ENCODE data around the gene DNAJC18. TPM values are rescaled to one million over a fixed set of nuclear protein-coding genes. Genes with fewer than 3 reads are reported as not detected.

Gene DNAJC18
- total and polyA plus RNA-seq, 2 of the 4 experiments (the other 2 are of a cell fraction): 8.5 to 11.1 TPM

DNA sequence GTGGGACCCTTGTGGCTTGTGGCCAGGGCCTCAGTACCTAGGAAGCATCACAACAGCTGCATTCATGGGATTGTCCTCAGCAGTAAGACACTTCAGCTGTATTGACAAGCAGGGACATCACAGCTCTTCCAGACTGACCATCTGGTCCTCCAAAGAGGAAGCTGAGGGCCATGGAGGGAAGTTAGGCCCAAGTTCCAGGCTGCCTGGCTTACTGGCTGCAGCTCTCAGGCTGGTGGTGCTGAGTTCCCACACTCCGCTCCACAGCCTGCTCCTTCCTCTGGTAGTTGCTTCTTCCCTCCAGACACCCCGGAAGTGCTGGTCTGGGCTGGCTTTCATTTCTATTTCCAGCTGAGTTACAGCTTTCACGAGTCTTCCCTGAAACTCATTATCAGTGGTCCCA, 48.9 kb upstream of the DNAJC18 start:
- H4K5ac ChIP-seq (ENCODE audit: low read depth, low read length): no peak overlapping the region
- no peaks in the 10 kb centered on the region for H4K20me1 ChIP-seq (ENCODE audit: insufficient read depth, low read length)
- no peak overlapping the region for H3K27ac ChIP-seq (ENCODE audit: insufficient read depth, low read length)
- H3K9me3 ChIP-seq (ENCODE audit: control insufficient read depth, insufficient read depth, low read length): no peaks in the 10 kb centered on the region
- ChIA-PET CTCF (interaction anchor here (1.0 kb wide), 1 partner anchor 49 kb away, joined by 3 read pairs; the partner anchor contains the start of gene DNAJC18), POLR2A (ENCODE audit: unreplicated experiment) (no interaction called here)
- no peak overlapping the region for H2BK20ac ChIP-seq (ENCODE audit: low read depth, low read length)
- H2BK5ac ChIP-seq (ENCODE audit: low read depth, low read length, poor library complexity, severe bottlenecking): no peak overlapping the region
- H2BK15ac ChIP-seq (ENCODE audit: low read depth, low read length): peak overlapping the region; percentile 57; the same call in 1 of the 3 replicates
- intact Hi-C loops (cut with micrococcal nuclease) (no loop called here), dilution Hi-C loops (cut with HindIII; ENCODE audit: low sequenced_read_pairs, unreplicated experiment) (no loop called here), in situ Hi-C loops (cut with MboI; ENCODE audit: low sequenced_read_pairs) (no loop called here)
- H2AK5ac ChIP-seq (ENCODE audit: low read depth, low read length): peak overlapping the region; percentile 15; the same call in 1 of the 2 replicates
- H3K14ac ChIP-seq (replicated peaks; ENCODE audit: low read depth, low read length): no peak overlapping the region
- H3K4me1 ChIP-seq (ENCODE audit: control insufficient read depth, insufficient read depth, low read length): peaks cover 7% of the 10 kb centered on the region
- peak overlapping the region; percentile 67 for H2AFZ ChIP-seq (replicated peaks; ENCODE audit: low read length, poor library complexity)
- H3K36me3 ChIP-seq (ENCODE audit: control insufficient read depth, insufficient read depth, low read length): no peaks in the 10 kb centered on the region
- no peak overlapping the region for H4K91ac ChIP-seq (ENCODE audit: insufficient read depth, low read depth, low read length)
- no peak overlapping the region for H2BK120ac ChIP-seq (ENCODE audit: low read depth, low read length)
- H3K9me1 ChIP-seq (ENCODE audit: insufficient read depth, low read length): peaks cover 9% of the 10 kb centered on the region; the same call in 1 of the 2 replicates
- no TSS peak for BruUV-seq (replicated peaks)
- DNase-seq: no peak
- 100% methylated on average over 1 of the region's 3 CpGs; no CpG with 5 or more reads in 1 of the 2 experiments for WGBS, 2 experiments (ENCODE audit: extremely low coverage in 2 of 2, insufficient read length in 1 of 2)
- no peak overlapping the region for H3K23ac ChIP-seq (ENCODE audit: low read depth, low read length)
- H3K4ac ChIP-seq (ENCODE audit: low read depth, low read length): 0 out of 2 replicates have a peak overlapping the region, but pooled peaks have one; percentile 16
- no peak overlapping the region for H3K56ac ChIP-seq (ENCODE audit: extremely low read depth, insufficient read depth, low read length)
- H3K79me1 ChIP-seq (ENCODE audit: low read depth in 1 of 2, low read length in 2 of 2): no peaks in the 10 kb centered on the region
- H4K8ac ChIP-seq (ENCODE audit: low read depth in 2 of 2, low read length in 2 of 2): peak overlapping the region in 1 of 2 experiments; percentile 12; a peak in 1 of 4 replicates
- no peak for TF ChIP-seq MXI1 (IDR thresholded peaks at IDR 0.05; ENCODE audit: borderline replicate concordance, low read depth, low read length)
- TF ChIP-seq FOS (IDR thresholded peaks at IDR 0.05; ENCODE audit: low read depth, low read length): no peak
- no peak for TF ChIP-seq SMC3 (IDR thresholded peaks at IDR 0.05; ENCODE audit: low read depth, low read length)
- no peak for TF ChIP-seq USF2 (IDR thresholded peaks at IDR 0.05; ENCODE audit: low read depth, low read length)
- TF ChIP-seq RFX5 (IDR thresholded peaks at IDR 0.05; ENCODE audit: low read depth, low read length): no peak
- TF ChIP-seq CHD1 (IDR thresholded peaks at IDR 0.05; ENCODE audit: low read depth, low read length): no peak
- no peak for TF ChIP-seq RAD21 (IDR thresholded peaks at IDR 0.05; ENCODE audit: low read length)
- TF ChIP-seq BHLHE40 (IDR thresholded peaks at IDR 0.05; ENCODE audit: low read depth, low read length): no peak
- TF ChIP-seq MAFK (IDR thresholded peaks at IDR 0.05; ENCODE audit: low read depth, low read length): no peak
- no peak for TF ChIP-seq NFE2L2 (IDR thresholded peaks at IDR 0.05; ENCODE audit: low read depth, low read length)
- TF ChIP-seq, protein P1, sequence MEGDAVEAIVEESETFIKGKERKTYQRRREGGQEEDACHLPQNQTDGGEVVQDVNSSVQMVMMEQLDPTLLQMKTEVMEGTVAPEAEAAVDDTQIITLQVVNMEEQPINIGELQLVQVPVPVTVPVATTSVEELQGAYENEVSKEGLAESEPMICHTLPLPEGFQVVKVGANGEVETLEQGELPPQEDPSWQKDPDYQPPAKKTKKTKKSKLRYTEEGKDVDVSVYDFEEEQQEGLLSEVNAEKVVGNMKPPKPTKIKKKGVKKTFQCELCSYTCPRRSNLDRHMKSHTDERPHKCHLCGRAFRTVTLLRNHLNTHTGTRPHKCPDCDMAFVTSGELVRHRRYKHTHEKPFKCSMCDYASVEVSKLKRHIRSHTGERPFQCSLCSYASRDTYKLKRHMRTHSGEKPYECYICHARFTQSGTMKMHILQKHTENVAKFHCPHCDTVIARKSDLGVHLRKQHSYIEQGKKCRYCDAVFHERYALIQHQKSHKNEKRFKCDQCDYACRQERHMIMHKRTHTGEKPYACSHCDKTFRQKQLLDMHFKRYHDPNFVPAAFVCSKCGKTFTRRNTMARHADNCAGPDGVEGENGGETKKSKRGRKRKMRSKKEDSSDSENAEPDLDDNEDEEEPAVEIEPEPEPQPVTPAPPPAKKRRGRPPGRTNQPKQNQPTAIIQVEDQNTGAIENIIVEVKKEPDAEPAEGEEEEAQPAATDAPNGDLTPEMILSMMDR (conservative IDR thresholded peaks at IDR 0.05; ENCODE audit: low read depth, low read length): no peak
- no peak for TF ChIP-seq CEBPB (IDR thresholded peaks at IDR 0.05; ENCODE audit: low read depth, low read length)
- no peak for TF ChIP-seq POLR2A (IDR thresholded peaks at IDR 0.05; ENCODE audit: low read depth, low read length)
- no peak for TF ChIP-seq MAZ (IDR thresholded peaks at IDR 0.05; ENCODE audit: borderline replicate concordance, low read depth, low read length)
- no peak for TF ChIP-seq ELK1 (IDR thresholded peaks at IDR 0.05; ENCODE audit: borderline replicate concordance, low read depth, low read length)
- TF ChIP-seq RCOR1 (IDR thresholded peaks at IDR 0.05; ENCODE audit: insufficient replicate concordance, low read length): no peak
- peak overlapping the region; percentile 23 for H2AK9ac ChIP-seq (replicated peaks; ENCODE audit: low read depth, low read length, poor library complexity)
- H3K9ac ChIP-seq (ENCODE audit: low read depth, low read length): no peak overlapping the region
- H3K4me3 ChIP-seq (ENCODE audit: insufficient read depth, low read depth, low read length): no peak overlapping the region
- no peak for ATAC-seq (ENCODE audit: low read depth)
- H3K27me3 ChIP-seq (ENCODE audit: control insufficient read depth, insufficient read depth, low read length): no peaks in the 10 kb centered on the region
- no peak overlapping the region for H3K4me2 ChIP-seq (ENCODE audit: low read depth, low read length)
- H3K18ac ChIP-seq (ENCODE audit: low read depth, low read length): no peak overlapping the region
